Measurements from ENCODE around the gene STARD8. TPM values are rescaled to one million over a fixed set of nuclear protein-coding genes. Genes with fewer than 3 reads are reported as not detected.
"Not testable (repeated sequence)": the region's sequence is repeated elsewhere in the genome, so short reads cannot be mapped to it uniquely, and the experiment has no call there.

STARD8 gene
- polyA plus RNA-seq, 3 donors = 3.0 to 12.1 (median 11.5) TPM

GRCh38 chrX:68723491-68724155, 76.2 kb downstream of the STARD8 start:
- 87 to 94% (median 94%) methylated on average over 10 to 24 of the region's 24 CpGs for WGBS, 3 donors
- no peak overlapping the region for H3K27ac ChIP-seq (ENCODE audit: low read depth, low read length)

DNA sequence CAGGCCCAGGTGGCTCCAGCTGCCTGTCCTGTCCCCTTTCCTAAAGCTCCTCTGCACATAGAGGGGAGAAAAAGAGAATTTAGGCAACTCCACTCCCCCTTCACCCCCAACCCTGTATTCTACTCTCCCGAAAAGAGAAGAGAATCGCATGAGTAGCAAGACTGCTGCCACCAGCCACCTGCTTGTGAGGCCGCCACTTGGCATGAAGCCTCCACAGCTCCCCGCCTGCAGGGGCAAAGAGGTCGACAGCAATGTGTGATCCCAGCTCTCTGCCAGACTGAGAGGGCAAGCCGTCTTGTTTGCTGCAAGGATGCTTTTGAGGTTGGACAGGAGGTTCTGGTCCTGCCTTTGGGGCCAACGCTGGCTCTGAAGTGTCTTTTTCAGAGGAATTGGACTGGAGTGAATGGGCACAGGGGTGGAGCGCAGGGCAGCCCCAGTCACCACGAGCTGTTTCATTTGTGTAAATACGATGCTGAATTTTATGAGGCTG, 77.1 kb downstream of the STARD8 start:
- H3K27ac ChIP-seq (ENCODE audit: low read depth, low read length) = no peak overlapping the region
- 81 to 95% (median 94%) methylated on average over 10 of the region's 10 CpGs for WGBS, 3 donors

DNA sequence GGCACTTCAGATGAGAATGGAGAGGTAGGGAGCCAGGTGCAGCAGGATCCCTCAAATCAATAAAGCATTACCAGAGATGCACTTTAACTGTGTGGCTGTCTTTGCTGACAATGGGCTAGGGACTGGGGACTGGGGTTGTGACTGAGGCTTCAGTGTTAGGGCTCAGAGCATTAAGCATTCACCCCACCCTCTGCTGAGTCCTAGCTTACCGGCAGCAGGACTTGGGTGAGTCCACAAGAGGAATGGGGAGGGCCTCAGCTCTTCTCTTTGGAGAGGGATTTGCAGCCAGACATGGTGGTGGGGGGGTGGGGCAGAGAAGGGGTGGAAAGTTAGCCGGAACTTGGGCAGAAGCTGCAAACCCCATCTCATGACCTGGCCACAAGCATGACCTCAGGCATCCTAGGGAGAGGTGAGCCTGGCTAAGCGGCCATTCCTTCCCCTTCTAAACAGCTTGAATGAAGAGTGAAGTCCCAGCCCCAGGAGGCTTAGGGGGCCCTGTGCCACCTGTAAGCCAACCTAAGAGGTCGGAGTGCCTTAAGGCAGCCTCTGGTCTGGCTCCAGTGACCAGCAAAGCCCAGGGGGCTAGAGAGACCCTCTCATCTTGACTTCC, 78.4 kb downstream of the STARD8 start:
- WGBS, 3 donors = 68 to 85% (median 81%) methylated on average over 3 to 4 of the region's 4 CpGs
- no peak overlapping the region for H3K27ac ChIP-seq (ENCODE audit: low read depth, low read length)

DNA sequence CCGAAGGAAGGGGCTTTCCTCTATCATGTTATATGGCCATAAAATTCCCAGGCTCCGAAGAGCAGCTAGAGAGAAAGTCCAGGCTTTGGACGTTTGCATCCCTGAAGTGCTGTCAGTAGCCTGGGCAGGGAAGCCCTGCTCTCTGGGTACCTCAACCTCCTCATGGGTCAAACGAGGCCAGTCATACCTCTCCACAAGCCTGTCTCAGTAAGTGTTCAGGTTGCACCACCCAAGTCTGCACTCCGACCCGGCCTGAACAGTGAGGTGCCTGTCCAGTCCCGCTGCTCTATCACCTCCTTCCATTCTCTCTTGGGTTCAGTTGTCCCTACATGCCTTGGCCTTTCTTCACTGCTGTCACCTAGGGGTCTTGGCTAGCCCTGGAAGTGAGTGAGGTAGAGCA, 78.9 kb downstream of the STARD8 start:
- H3K27ac ChIP-seq (ENCODE audit: low read depth, low read length) = no peak overlapping the region
- 67 to 89% (median 87%) methylated on average over 7 of the region's 7 CpGs for WGBS, 3 donors

- WGBS, 3 donors = 78 to 92% (median 86%) methylated on average over 4 of the region's 4 CpGs
- no peak overlapping the region for H3K27ac ChIP-seq (ENCODE audit: low read depth, low read length)
These were observed 80.2 kb downstream of the STARD8 start for GRCh38 chrX:68727696-68728095.

GRCh38 chrX:68728186-68728585, 80.7 kb downstream of the STARD8 start:
- no peak overlapping the region for H3K27ac ChIP-seq (ENCODE audit: low read depth, low read length)
- WGBS, 3 donors = 80 to 93% (median 90%) methylated on average over 5 of the region's 5 CpGs

DNA sequence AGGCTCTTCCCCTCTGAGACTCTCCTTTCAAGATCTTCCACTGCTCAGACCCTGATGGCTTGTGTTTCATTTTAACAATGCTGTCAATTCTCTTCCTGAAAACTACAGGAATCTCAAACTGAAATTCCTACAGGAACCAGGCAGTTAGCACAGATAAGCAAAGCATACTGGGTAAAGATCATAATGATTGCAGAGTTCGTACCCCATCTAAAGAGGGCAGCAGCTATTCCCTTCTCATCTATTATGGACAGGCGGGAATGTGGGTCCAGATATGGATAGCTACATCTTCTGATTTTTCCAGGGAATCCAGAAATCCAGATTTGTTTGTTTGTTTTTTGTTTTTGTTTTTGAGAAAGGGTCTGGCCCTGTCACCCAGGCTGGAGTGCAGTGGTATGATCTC, 83.8 kb downstream of the STARD8 start:
- WGBS, 3 donors = 48 to 67% (median 61%) methylated on average over 2 of the region's 2 CpGs
- H3K27ac ChIP-seq (ENCODE audit: low read depth, low read length) = no peak overlapping the region

GRCh38 chrX:68732906-68733493, 85.5 kb downstream of the STARD8 start:
- no peak overlapping the region for H3K27ac ChIP-seq (ENCODE audit: low read depth, low read length)
- 10 to 18% (median 10%) methylated on average over 3 to 4 of the region's 4 CpGs for WGBS, 3 donors

- 26 to 63% (median 32%) methylated on average over 1 of the region's 1 CpG for whole genome bisulfite sequencing, 3 donors
These were observed 87.8 kb downstream of the STARD8 start for GRCh38 chrX:68735266-68735665.

GRCh38 chrX:68741864-68742263, 94.4 kb downstream of the STARD8 start:
- WGBS, 3 donors = 79 to 100% (median 93%) methylated on average over 2 to 3 of the region's 3 CpGs
- not testable (repeated sequence) for H3K27ac ChIP-seq (ENCODE audit: low read depth, low read length)

More at GRCh38 chrX:68735266-68735665, 87.8 kb downstream of the STARD8 start:
- H3K27ac ChIP-seq (ENCODE audit: low read depth, low read length) = no peak overlapping the region

GRCh38 chrX:68743754-68744153, 96.3 kb downstream of the STARD8 start:
- no peak overlapping the region for H3K27ac ChIP-seq (ENCODE audit: low read depth, low read length)
- WGBS, 3 donors = 87 to 94% (median 89%) methylated on average over 1 of the region's 1 CpG

GRCh38 chrX:68746988-68747387, 99.5 kb downstream of the STARD8 start:
- H3K27ac ChIP-seq (ENCODE audit: low read depth, low read length) = no peak overlapping the region
- 36 to 69% (median 62%) methylated on average over 5 of the region's 5 CpGs for WGBS, 3 donors

DNA sequence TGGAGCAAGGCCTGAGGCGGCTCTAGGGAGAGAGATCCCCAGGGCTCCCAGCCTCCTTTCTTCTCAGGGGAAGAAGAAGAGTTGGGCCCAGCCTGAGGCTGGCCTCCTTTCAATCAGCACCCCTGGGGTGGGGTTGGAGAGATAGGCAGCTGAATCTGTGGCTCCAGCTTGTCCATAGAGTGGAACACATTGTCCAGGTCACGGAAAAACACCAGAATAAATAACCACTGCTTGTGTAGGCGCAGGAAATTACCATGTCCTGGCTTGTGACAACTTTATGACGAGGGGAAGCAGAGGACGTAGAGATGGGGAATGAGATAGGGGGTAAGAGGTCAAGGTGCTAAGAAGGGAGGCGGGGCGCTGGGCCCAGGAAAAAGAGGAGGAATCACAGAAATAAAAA, 100.6 kb downstream of the STARD8 start:
- WGBS, 3 donors = 78 to 88% (median 81%) methylated on average over 7 of the region's 7 CpGs
- H3K27ac ChIP-seq (ENCODE audit: low read depth, low read length) = no peak overlapping the region

DNA sequence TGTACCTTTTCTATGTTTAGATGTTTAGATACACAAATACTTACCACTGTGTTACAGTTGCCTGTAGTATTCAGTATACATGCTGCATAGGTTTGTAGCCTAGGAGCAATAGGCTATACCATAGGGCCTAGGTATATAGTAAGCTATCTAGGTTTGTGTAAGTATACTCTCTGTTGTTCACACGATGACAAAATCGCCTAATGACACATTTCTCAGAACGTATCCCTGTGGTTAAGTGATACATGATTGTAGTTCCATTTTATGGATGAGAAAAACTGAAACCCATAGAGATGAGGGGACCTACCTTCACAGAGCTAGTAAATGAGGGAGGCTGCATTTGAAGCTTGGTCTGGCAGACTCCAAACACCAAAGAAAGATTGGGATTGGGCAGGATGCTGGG, 102.0 kb downstream of the STARD8 start:
- WGBS, 3 donors = 73 to 88% (median 87%) methylated on average over 3 of the region's 3 CpGs
- no peak overlapping the region for H3K27ac ChIP-seq (ENCODE audit: low read depth, low read length)

DNA sequence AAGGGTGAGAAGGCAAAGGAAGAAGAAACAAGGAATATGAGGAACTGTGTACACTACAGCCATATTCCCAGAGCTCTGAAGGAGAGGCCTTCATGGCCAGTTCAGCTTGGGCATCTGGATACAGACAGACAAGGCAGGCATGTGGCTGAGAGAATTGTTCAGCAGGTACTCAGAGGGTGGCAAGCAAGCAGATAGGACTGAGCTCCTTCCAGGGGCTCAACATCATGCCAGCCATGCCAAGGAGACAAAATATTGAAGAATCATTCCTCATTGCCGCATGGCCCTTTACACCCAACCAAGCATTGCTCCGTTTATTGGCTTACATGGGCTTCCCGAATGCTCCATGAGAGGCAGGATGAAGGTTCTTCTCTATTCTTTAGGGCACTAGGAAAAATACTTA, 102.8 kb downstream of the STARD8 start:
- 85 to 97% (median 96%) methylated on average over 3 of the region's 3 CpGs for WGBS, 3 donors
- H3K27ac ChIP-seq (ENCODE audit: low read depth, low read length) = no peak overlapping the region

- WGBS, 3 donors = 63 to 85% (median 63%) methylated on average over 2 of the region's 2 CpGs
- H3K27ac ChIP-seq (ENCODE audit: low read depth, low read length) = no peak overlapping the region
These were observed 103.9 kb downstream of the STARD8 start for GRCh38 chrX:68751372-68751771.

DNA sequence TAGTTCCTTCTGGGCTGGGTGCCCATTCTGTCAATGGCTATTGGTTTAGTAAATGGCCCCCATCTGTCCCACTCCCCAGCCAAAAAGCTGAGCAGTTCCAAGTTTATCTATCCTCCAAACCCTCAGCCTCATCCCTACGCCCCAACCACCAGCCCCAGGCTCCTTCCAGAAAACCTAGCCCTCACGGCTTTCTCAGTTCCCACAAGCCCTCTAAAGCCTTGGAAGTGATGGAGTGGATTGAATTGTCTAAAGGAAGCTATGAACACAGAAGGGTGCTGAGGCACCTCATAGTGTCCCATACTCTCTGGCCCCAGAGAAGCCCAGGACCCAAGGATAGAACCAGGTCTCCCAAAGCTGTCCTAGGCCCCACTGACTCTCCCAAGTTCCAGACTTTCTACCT, 105.8 kb downstream of the STARD8 start:
- no peak overlapping the region for H3K27ac ChIP-seq (ENCODE audit: low read depth, low read length)
- 91 to 100% (median 98%) methylated on average over 2 of the region's 2 CpGs for whole genome bisulfite sequencing, 3 donors

DNA sequence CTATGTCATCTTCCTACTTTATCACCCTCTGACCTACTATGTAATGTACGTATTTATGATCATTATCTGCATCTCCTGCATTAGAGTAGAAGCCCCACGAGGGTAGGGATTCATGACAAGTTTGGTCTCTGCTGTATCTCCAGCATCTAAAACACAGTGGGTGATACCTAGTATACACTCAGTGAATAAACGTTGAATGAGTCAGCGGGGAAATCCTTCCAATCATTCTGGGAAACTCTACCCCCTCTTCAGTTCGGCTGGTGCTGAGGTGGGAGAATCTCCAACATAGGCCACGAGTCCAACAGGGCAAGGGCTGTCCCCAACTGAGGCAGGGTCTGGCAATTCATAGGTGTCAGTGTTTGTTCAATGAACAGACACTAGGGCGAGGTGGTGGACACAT, 106.9 kb downstream of the STARD8 start:
- H3K27ac ChIP-seq (ENCODE audit: low read depth, low read length) = no peak overlapping the region
- 75 to 87% (median 86%) methylated on average over 7 of the region's 7 CpGs for WGBS, 3 donors

GRCh38 chrX:68755616-68756125, 108.2 kb downstream of the STARD8 start:
- WGBS, 3 donors = 56 to 75% (median 57%) methylated on average over 3 of the region's 3 CpGs
- H3K27ac ChIP-seq (ENCODE audit: low read depth, low read length) = no peak overlapping the region
